ENCODE data around the gene CDK2AP2. TPM values are rescaled to one million over a fixed set of nuclear protein-coding genes. Genes with fewer than 3 reads are reported as not detected.
"Not testable (repeated sequence)": the region's sequence is repeated elsewhere in the genome, so short reads cannot be mapped to it uniquely, and the experiment has no call there.

CDK2AP2 gene
- total and polyA plus RNA-seq, 2 experiments from 2014 or later, result 29.6 to 55.2 TPM

DNA sequence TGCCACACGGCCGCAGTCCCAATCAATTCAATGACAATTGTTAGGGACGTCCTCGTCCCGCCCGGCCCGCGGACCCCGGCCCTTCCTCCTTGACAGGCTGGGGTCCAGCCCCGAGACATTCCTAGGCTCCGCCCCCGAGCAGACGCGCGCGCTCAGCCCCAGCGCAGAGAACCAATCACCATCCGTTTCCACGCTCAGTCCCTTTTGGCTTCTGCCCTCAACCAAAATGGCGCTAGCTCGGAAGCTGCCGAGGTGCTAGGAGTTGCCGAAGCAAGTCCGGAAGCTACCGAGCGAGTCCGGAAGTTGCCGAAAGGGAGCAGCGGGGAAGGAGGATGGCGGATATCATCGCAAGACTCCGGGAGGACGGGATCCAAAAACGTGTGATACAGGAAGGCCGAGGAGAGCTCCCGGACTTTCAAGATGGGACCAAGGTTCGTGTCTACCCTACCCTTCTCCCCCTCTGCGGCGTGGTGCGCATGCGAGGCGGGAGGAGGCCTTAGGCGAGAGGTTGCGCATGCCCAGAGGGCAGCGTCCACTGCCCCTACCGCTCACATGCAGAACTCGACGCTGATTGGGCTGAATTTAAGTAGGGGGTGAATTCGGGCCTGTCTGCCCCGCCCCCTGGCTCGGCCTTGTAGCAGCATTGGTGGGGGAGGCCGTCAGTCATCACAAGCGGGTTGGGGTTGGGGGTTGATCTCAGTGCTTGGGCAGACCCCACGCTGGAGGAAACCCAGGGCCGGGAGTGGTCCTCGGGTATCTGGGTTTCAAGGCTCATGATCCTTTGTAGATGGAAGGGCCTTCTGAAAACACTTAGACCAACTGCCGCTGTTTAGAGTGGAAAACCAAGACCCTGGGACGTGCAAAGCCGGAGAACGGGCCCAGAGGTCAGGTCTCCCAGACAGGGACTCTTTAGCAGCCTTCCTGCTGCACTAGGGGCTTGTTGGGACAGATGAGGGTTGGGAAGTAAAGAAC, 24.8 kb downstream of the CDK2AP2 start, which contains the start of gene AIP:
AIP (plus strand) TSS at position 200 of the 972 bp plus-strand sequence; CDS start at position 333, 133 bp downstream.
- peaks cover 24% of the 10 kb centered on the region for H3K79me2 ChIP-seq (ENCODE audit: insufficient read depth)
- peak within 1 kb of the TSS; percentile 95 for H3K4me2 ChIP-seq (ENCODE audit: unreplicated experiment)
- no peaks in the 10 kb centered on the region for H3K9me3 ChIP-seq (ENCODE audit: low read depth)
- H3K9me2 ChIP-seq (ENCODE audit: insufficient read depth), result no peaks in the 10 kb centered on the region
- no peaks in the 10 kb centered on the region for H4K20me1 ChIP-seq (ENCODE audit: insufficient read depth)
- no peaks in the 10 kb centered on the region for H3K27me3 ChIP-seq (replicated peaks; ENCODE audit: insufficient read depth)
- TF ChIP-seq EZH2phosphoT487 (IDR thresholded peaks at IDR 0.05; ENCODE audit: insufficient read depth, low read depth) (no peak), EZH2 (IDR thresholded peaks at IDR 0.05; ENCODE audit: insufficient read depth, poor library complexity, severe bottlenecking) (no peak)
- peak; percentile 99 for DNase-seq
- H3K4me3 ChIP-seq, result peak within 1 kb of the TSS; percentile 85
- in situ Hi-C loops (cut with MboI), result no loop called here
- peak within 1 kb of the TSS; percentile 50 for H3K27ac ChIP-seq
- H3K9ac ChIP-seq, result peak within 1 kb of the TSS; percentile 86
- peaks cover 7% of the 10 kb centered on the region; the same call in 1 of the 2 replicates for H3K4me1 ChIP-seq (ENCODE audit: insufficient read depth)
- WGBS, 2 experiments (ENCODE audit: low coverage in 1 of 2, low lambda C conversion rate in 2 of 2, missing lambda C conversion rate in 2 of 2), result 10 to 11% methylated on average over 57 to 60 of the region's 60 CpGs
- H2AFZ ChIP-seq, result peak within 1 kb of the TSS; percentile 97
- H3K36me3 ChIP-seq (ENCODE audit: low read depth), result no peaks in the 10 kb centered on the region
- no peaks in the 10 kb centered on the region for H3F3A ChIP-seq (ENCODE audit: insufficient read depth)

DNA sequence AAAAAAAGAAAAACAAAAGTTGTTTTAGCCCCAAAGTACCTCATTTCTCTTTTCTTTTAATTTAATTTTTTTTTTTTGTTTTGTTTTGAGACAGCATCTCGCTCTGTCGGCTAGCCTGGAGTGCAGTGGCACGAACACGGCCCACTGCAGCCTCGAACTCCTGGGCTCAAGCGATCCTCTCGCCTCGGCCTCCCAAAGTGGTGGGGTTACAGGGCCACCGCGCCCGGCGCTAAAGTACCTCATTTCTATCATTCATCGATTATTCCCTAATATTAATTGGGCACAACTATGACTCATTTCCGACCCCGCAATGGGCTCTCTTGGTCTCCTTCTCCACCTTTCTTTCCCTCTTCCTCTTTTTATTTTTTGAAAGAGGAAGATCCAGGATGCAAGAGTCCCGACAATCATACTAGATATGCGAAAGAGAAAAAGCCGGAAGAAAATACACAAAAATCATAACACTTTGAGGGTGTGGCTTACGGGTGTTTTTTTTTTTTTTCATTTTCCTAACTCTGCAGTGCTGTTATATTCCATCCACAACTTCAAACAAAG, 25.6 kb downstream of the CDK2AP2 start:
- peak overlapping the region; percentile 85 for H3K4me3 ChIP-seq

DNA sequence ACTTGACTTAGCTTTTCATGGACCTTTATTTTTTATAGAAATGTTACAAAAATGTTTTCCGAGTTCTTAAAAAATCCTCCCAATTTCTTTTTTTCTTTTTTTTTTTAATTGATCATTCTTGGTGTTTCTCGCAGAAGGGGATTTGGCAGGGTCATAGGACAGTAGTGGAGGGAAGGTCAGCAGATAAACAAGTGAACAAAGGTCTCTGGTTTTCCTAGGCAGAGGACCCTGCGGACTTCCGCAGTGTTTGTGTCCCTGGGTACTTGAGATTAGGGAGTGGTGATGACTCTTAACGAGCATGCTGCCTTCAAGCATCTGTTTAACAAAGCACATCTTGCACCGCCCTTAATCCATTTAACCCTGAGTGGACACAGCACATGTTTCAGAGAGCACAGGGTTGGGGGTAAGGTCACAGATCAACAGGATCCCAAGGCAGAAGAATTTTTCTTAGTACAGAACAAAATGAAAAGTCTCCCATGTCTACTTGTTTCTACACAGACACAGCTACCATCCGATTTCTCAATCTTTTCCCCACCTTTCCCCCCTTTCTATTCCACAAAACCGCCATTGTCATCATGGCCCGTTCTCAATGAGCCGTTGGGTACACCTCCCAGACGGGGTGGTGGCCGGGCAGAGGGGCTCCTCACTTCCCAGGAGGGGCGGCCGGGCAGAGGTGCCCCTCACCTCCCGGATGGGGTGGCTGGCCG, 30.5 kb downstream of the CDK2AP2 start:
- H3K9ac ChIP-seq; H2AFZ ChIP-seq; H3F3A ChIP-seq (ENCODE audit: insufficient read depth); H3K27me3 ChIP-seq (replicated peaks; ENCODE audit: insufficient read depth); H3K4me1 ChIP-seq (ENCODE audit: insufficient read depth); DNase-seq; H3K79me2 ChIP-seq (ENCODE audit: insufficient read depth); in situ Hi-C loops (cut with MboI); H3K36me3 ChIP-seq (ENCODE audit: low read depth); H3K27ac ChIP-seq; H3K4me3 ChIP-seq; H3K4me2 ChIP-seq (ENCODE audit: unreplicated experiment); H3K9me2 ChIP-seq (ENCODE audit: insufficient read depth); H4K20me1 ChIP-seq (ENCODE audit: insufficient read depth); H3K9me3 ChIP-seq (ENCODE audit: low read depth): not testable (repeated sequence)
- 67 to 76% methylated on average over 14 of the region's 16 CpGs for WGBS, 2 experiments (ENCODE audit: low coverage in 1 of 2, low lambda C conversion rate in 2 of 2, missing lambda C conversion rate in 2 of 2)

More for the DNA sequence above, 25.6 kb downstream of the CDK2AP2 start:
- Histone ChIP-seq H3K4me2 (ENCODE audit: unreplicated experiment) (peak overlapping the region; percentile 95), H3K9ac (peak overlapping the region; percentile 86), H3K4me1 (ENCODE audit: insufficient read depth) (peaks cover 7% of the 10 kb centered on the region; the same call in 1 of the 2 replicates), H3K79me2 (ENCODE audit: insufficient read depth) (peaks cover 24% of the 10 kb centered on the region), H3K9me2 (ENCODE audit: insufficient read depth) (no peaks in the 10 kb centered on the region), H3F3A (ENCODE audit: insufficient read depth) (no peaks in the 10 kb centered on the region), H3K27me3 (replicated peaks; ENCODE audit: insufficient read depth) (no peaks in the 10 kb centered on the region), H2AFZ (peak overlapping the region; percentile 97), H3K27ac (peak overlapping the region; percentile 50), H3K36me3 (ENCODE audit: low read depth) (no peaks in the 10 kb centered on the region), H4K20me1 (ENCODE audit: insufficient read depth) (no peaks in the 10 kb centered on the region), H3K9me3 (ENCODE audit: low read depth) (no peaks in the 10 kb centered on the region)
- DNase-seq, result no peak
- TF ChIP-seq EZH2phosphoT487 (IDR thresholded peaks at IDR 0.05; ENCODE audit: insufficient read depth, low read depth) (no peak), EZH2 (IDR thresholded peaks at IDR 0.05; ENCODE audit: insufficient read depth, poor library complexity, severe bottlenecking) (no peak)
- WGBS, 2 experiments (ENCODE audit: low coverage in 1 of 2, low lambda C conversion rate in 2 of 2, missing lambda C conversion rate in 2 of 2), result 25% methylated on average over 19 of the region's 19 CpGs
- in situ Hi-C loops (cut with MboI), result no loop called here

DNA sequence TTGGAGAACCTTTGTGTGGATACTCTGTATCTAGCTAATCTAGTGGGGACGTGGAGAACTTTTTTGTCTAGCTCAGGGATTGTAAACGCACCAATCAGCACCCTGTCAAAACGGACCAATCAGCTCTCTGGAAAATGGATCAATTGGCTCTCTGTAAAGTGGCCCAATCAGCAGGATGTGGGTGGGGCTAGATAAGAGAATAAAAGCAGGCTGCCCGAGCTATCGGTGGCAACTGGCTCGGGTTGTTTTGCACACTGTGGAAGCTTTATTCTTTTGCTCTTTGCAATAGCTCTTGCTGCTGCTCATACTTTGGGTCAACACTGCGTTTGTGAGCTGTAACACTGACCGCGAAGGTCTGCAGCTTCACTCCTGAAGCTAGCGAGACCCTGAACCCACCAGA, 31.3 kb downstream of the CDK2AP2 start:
- H3K79me2 ChIP-seq (ENCODE audit: insufficient read depth); H3K9me2 ChIP-seq (ENCODE audit: insufficient read depth); in situ Hi-C loops (cut with MboI); H3K9ac ChIP-seq; H3K27ac ChIP-seq; H3F3A ChIP-seq (ENCODE audit: insufficient read depth); H4K20me1 ChIP-seq (ENCODE audit: insufficient read depth); H3K4me2 ChIP-seq (ENCODE audit: unreplicated experiment); DNase-seq; H3K4me3 ChIP-seq; H3K9me3 ChIP-seq (ENCODE audit: low read depth); H3K27me3 ChIP-seq (replicated peaks; ENCODE audit: insufficient read depth); H2AFZ ChIP-seq; H3K4me1 ChIP-seq (ENCODE audit: insufficient read depth); H3K36me3 ChIP-seq (ENCODE audit: low read depth): not testable (repeated sequence)
- WGBS, 2 experiments (ENCODE audit: low coverage in 1 of 2, low lambda C conversion rate in 2 of 2, missing lambda C conversion rate in 2 of 2), result 70 to 75% methylated on average over 10 of the region's 10 CpGs

Measured in GM23248 (cell line).